GM23248 (cell line): ENCODE data around the gene ARHGAP26. TPM values are rescaled to one million over a fixed set of nuclear protein-coding genes. Genes with fewer than 3 reads are reported as not detected.

Experiments used
- DNase-seq: peaks from one replicate; pipeline ENCODE4 v3.0.0-alpha.2; 2015
- H2AFZ ChIP-seq: fragments of 200-600 bp; sonication (generic); 2 replicates; pipeline ENCODE4 v1.6.1; 2016; ENCODE audit warnings: antibody characterized with exemption
- H3F3A ChIP-seq: fragments of 200-600 bp; sonication (generic); 2 replicates; pipeline ENCODE4 v1.6.1; 2016; ENCODE audit warnings: mild to moderate bottlenecking, antibody characterized with exemption, mixed run types; ENCODE audit not compliant: insufficient read depth
- H3K27ac ChIP-seq: fragments of 200-600 bp; sonication (generic); 2 replicates; pipeline ENCODE4 v1.5.1; 2016; ENCODE audit warnings: mild to moderate bottlenecking
- H3K27me3 ChIP-seq: fragments of 200-600 bp; sonication (generic); replicated peaks from 2 replicates; pipeline ENCODE4 v1.6.1; 2016; ENCODE audit warnings: mild to moderate bottlenecking; ENCODE audit not compliant: insufficient read depth
- H3K36me3 ChIP-seq: fragments of 200-600 bp; sonication (generic); 2 replicates; pipeline ENCODE4 v1.6.1; 2016; ENCODE audit warnings: low read depth, mild to moderate bottlenecking
- H3K4me1 ChIP-seq: fragments of 200-600 bp; sonication (generic); 2 replicates; pipeline ENCODE4 v1.6.1; 2016; ENCODE audit warnings: mild to moderate bottlenecking; ENCODE audit not compliant: insufficient read depth
- H3K4me2 ChIP-seq: fragments of 200-600 bp; sonication (generic); one replicate; pipeline ENCODE4 v1.6.1; 2016; ENCODE audit warnings: mild to moderate bottlenecking; ENCODE audit not compliant: unreplicated experiment
- H3K4me3 ChIP-seq: fragments of 200-600 bp; sonication (generic); 2 replicates; pipeline ENCODE4 v1.5.1; 2016; ENCODE audit warnings: mild to moderate bottlenecking
- H3K79me2 ChIP-seq: fragments of 200-600 bp; sonication (generic); 2 replicates; pipeline ENCODE4 v1.6.1; 2016; ENCODE audit warnings: mild to moderate bottlenecking; ENCODE audit not compliant: insufficient read depth
- H3K9ac ChIP-seq: fragments of 200-600 bp; sonication (generic); 2 replicates; pipeline ENCODE4 v1.6.1; 2016; ENCODE audit warnings: mild to moderate bottlenecking
- H3K9me2 ChIP-seq: fragments of 200-600 bp; sonication (generic); 2 replicates; pipeline ENCODE4 v1.6.1; 2016; ENCODE audit warnings: mixed run types, mild to moderate bottlenecking, moderate library complexity; ENCODE audit not compliant: insufficient read depth
- H3K9me3 ChIP-seq: fragments of 200-600 bp; sonication (generic); one replicate; pipeline ENCODE4 v1.6.1; 2017; ENCODE audit warnings: low read depth
- H4K20me1 ChIP-seq: fragments of 200-600 bp; sonication (generic); 2 replicates; pipeline ENCODE4 v1.6.0; 2016; ENCODE audit not compliant: insufficient read depth
- EZH2 ChIP-seq: fragments of 200-600 bp; sonication (generic); IDR thresholded peaks from 2 replicates; pipeline ENCODE4 v1.6.1; 2018; ENCODE audit warnings: antibody characterized with exemption, mild to moderate bottlenecking; ENCODE audit not compliant: insufficient read depth, poor library complexity, severe bottlenecking
- EZH2phosphoT487 ChIP-seq: fragments of 200-600 bp; sonication (generic); IDR thresholded peaks from 2 replicates; pipeline ENCODE4 v1.6.1; 2018; ENCODE audit warnings: antibody characterized with exemption, moderate library complexity, mild to moderate bottlenecking, low read depth; ENCODE audit not compliant: insufficient read depth
- WGBS, 2 experiments: methylation state at CpG; one replicate each; pipeline ENCODE4 v1.1.6; 2015 to 2017; ENCODE audit warnings: low lambda C conversion rate in 2 of 2, low coverage in 1 of 2; ENCODE audit errors: missing lambda C conversion rate in 2 of 2; 5-methylcytosine and 5-hydroxymethylcytosine counted together
- in situ Hi-C: fragments of 300-500 bp; cut with MboI; formaldehyde crosslinking; loops from 2 replicates; pipeline ENCODE4 v1.15.0; 2020
- polyA plus RNA-seq: library from polyadenylated mRNA; unstranded; fragments of >200 nt; fragmentation: Nextera tagmentation; extraction: Ambion mirVana; gene quantifications from 2 replicates; pipeline ENCODE4 v1.2.1, GENCODE V29; 2016
- total RNA-seq: library from RNA; depleted of rRNA; stranded (reverse); fragments of >200 nt; shearing (Covaris generic); gene quantifications from 2 replicates; pipeline ENCODE4 v1.2.3, GENCODE V29; 2014

The ARHGAP26 gene
- total and polyA plus RNA-seq, 2 experiments from 2014 or later = 1.6 to 1.7 TPM

GRCh38 chr5:143055596-143056338 is 285.6 kb downstream of the ARHGAP26 start:
- 58 to 59% methylated on average over 5 of the region's 5 CpGs for WGBS, 2 experiments
- Histone ChIP-seq H3K9me3 (no peaks in the 10 kb centered on the region), H3K36me3 (no peaks in the 10 kb centered on the region), H3K9me2 (no peaks in the 10 kb centered on the region), H3K4me1 (peaks cover 63% of the 10 kb centered on the region), H4K20me1 (no peaks in the 10 kb centered on the region), H3K9ac (no peak overlapping the region), H3K27ac (peak overlapping the region; percentile 10), H3K4me3 (no peak overlapping the region), H3K27me3 (no peaks in the 10 kb centered on the region), H3K79me2 (no peaks in the 10 kb centered on the region), H3F3A (peaks cover 44% of the 10 kb centered on the region), H2AFZ (no peak overlapping the region), H3K4me2 (peak overlapping the region; percentile 29)
- TF ChIP-seq EZH2phosphoT487 (no peak), EZH2 (no peak)
- in situ Hi-C loops = no loop called here
- peak; percentile 62 for DNase-seq

- Histone ChIP-seq H3K79me2 (no peaks in the 10 kb centered on the region), H3K4me2 (peak overlapping the region; percentile 29), H3K27ac (no peak overlapping the region), H3K9me2 (no peaks in the 10 kb centered on the region), H3K4me1 (peaks cover 63% of the 10 kb centered on the region), H3K27me3 (no peaks in the 10 kb centered on the region), H3F3A (peaks cover 45% of the 10 kb centered on the region), H3K9ac (no peak overlapping the region), H2AFZ (no peak overlapping the region), H3K4me3 (no peak overlapping the region), H3K36me3 (no peaks in the 10 kb centered on the region), H4K20me1 (no peaks in the 10 kb centered on the region), H3K9me3 (no peaks in the 10 kb centered on the region)
- in situ Hi-C loops = no loop called here
- DNase-seq = peak; percentile 51
- TF ChIP-seq EZH2 = no peak
- no peak for TF ChIP-seq EZH2phosphoT487
These were observed 286.1 kb downstream of the ARHGAP26 start for GRCh38 chr5:143056339-143056704.

DNA sequence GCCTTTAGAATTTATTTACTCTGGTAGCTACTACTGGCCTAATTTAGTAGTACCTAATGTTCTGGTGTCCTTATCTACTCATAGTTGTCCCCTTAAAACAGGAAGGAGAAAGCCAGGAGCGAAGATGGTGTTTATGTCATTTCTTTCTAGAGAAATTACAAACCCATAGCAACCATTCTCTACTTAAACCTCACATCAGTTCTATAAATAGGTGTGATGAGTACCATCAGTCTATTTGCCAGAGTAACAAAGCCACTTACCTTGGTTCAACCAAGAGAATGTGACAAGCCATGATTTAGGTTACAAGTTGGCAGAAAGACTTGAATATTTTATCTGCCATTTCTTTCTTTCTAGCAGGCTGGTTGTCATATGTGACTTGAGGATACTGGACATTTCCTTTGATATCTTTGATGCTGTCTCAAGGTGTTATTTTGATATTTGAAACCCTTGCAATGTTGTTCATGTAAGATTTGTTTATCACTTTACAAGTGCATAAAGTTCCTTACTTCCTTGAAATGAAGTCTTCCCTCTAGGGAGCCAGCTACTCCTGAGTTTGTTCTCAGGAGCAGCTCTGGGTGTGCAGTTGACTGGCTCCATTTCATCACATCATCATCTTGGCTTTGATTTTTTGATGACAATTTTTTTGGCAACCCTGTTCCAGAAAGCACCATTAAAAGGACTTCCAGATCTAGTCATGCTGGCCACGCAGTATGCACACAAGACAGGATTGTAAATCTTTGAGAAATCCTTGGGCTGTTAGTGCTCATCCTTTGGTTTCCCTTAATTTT is 286.8 kb downstream of the ARHGAP26 start:
- DNase-seq = no peak
- H3K79me2 ChIP-seq = no peaks in the 10 kb centered on the region
- H4K20me1 ChIP-seq = no peaks in the 10 kb centered on the region
- no peaks in the 10 kb centered on the region for H3K9me3 ChIP-seq
- H3K36me3 ChIP-seq = no peaks in the 10 kb centered on the region
- H2AFZ ChIP-seq = peak overlapping the region; percentile 28; the same call in 1 of the 2 replicates
- H3K4me1 ChIP-seq = peaks cover 64% of the 10 kb centered on the region
- in situ Hi-C loops = no loop called here
- 89 to 97% methylated on average over 2 of the region's 2 CpGs for WGBS, 2 experiments
- no peaks in the 10 kb centered on the region for H3K27me3 ChIP-seq
- H3F3A ChIP-seq = peaks cover 47% of the 10 kb centered on the region
- H3K9me2 ChIP-seq = no peaks in the 10 kb centered on the region
- TF ChIP-seq EZH2phosphoT487 (no peak), EZH2 (no peak)
- peak overlapping the region; percentile 15; the same call in 1 of the 2 replicates for H3K27ac ChIP-seq
- no peak overlapping the region for H3K9ac ChIP-seq
- H3K4me3 ChIP-seq = no peak overlapping the region
- peak overlapping the region; percentile 29 for H3K4me2 ChIP-seq

GRCh38 chr5:143057580-143057999 is 287.4 kb downstream of the ARHGAP26 start:
- Histone ChIP-seq H3K9me2 (no peaks in the 10 kb centered on the region), H3K27ac (peak overlapping the region; percentile 15; the same call in 1 of the 2 replicates), H3F3A (peaks cover 52% of the 10 kb centered on the region), H3K9me3 (no peaks in the 10 kb centered on the region), H3K36me3 (no peaks in the 10 kb centered on the region), H3K4me1 (peaks cover 69% of the 10 kb centered on the region), H3K27me3 (no peaks in the 10 kb centered on the region), H3K4me2 (no peak overlapping the region), H2AFZ (peak overlapping the region; percentile 28; the same call in 1 of the 2 replicates), H3K9ac (no peak overlapping the region), H3K4me3 (no peak overlapping the region), H4K20me1 (no peaks in the 10 kb centered on the region), H3K79me2 (no peaks in the 10 kb centered on the region)
- WGBS, 2 experiments = 44 to 49% methylated on average over 3 of the region's 3 CpGs
- in situ Hi-C loops = no loop called here
- DNase-seq = peak; percentile 48
- TF ChIP-seq EZH2 = no peak
- no peak for TF ChIP-seq EZH2phosphoT487
